H1 (cell line): ENCODE measurements around the gene CCDC30. TPM values are rescaled to one million over a fixed set of nuclear protein-coding genes. Genes with fewer than 3 reads are reported as not detected.

ENCODE experiments used
- CTCF ChIA-PET: fragments of 300-600 bp; sonication (Branson Sonifier 250); formaldehyde crosslinking; loops from one replicate; lab custom pipeline; 2021; ENCODE audit not compliant: partially characterized antibody; lab: Charles Lee
- POLR2A ChIA-PET: fragments of 300-600 bp; sonication (Branson Sonifier 250); formaldehyde crosslinking; loops from one replicate; lab custom pipeline; 2021; ENCODE audit warnings: inconsistent platforms; ENCODE audit not compliant: partially characterized antibody; lab: Charles Lee
- DNase-seq, 2 experiments: peaks; one replicate each; pipeline versions ENCODE4 v3.0.0 to v3.0.0-alpha.2; 2010 to 2022; ENCODE audit warnings: low spot score in 2 of 2, low read depth in 1 of 2, mixed read lengths in 1 of 2
- FAIRE-seq: peaks from 2 replicates; lab custom pipeline; 2011; peaks lifted over from hg19 to GRCh38; lab: Jason Lieb, UNC
- H2AFZ ChIP-seq: 2 replicates; pipeline ENCODE4 v1.8.1; 2012; ENCODE audit warnings: low read length, inconsistent platforms
- H2AK5ac ChIP-seq: 2 replicates; pipeline ENCODE4 v1.6.1; 2013; ENCODE audit warnings: low read depth, low read length
- H2BK120ac ChIP-seq: replicated peaks from 2 replicates; pipeline ENCODE3; 2013; ENCODE audit warnings: low read depth, low read length, inconsistent platforms
- H2BK12ac ChIP-seq: 2 replicates; pipeline ENCODE4 v1.6.1; 2013; ENCODE audit warnings: low read depth, low read length
- H2BK15ac ChIP-seq: 2 replicates; pipeline ENCODE4 v1.6.1; 2013; ENCODE audit warnings: low read length
- H2BK20ac ChIP-seq: 2 replicates; pipeline ENCODE4 v1.6.1; 2013; ENCODE audit warnings: low read length
- H2BK5ac ChIP-seq: 2 replicates; pipeline ENCODE4 v1.6.1; 2013; ENCODE audit warnings: low read depth, low read length
- H3K14ac ChIP-seq: 2 replicates; pipeline ENCODE4 v1.6.1; 2013; ENCODE audit warnings: inconsistent platforms; ENCODE audit not compliant: insufficient read length
- H3K18ac ChIP-seq: 2 replicates; pipeline ENCODE4 v1.6.1; 2013; ENCODE audit warnings: low read length; ENCODE audit errors: extremely low read depth
- H3K23ac ChIP-seq: 2 replicates; pipeline ENCODE4 v1.6.1; 2013; ENCODE audit warnings: inconsistent platforms; ENCODE audit not compliant: insufficient read length
- H3K23me2 ChIP-seq: 2 replicates; pipeline ENCODE4 v1.6.1; 2013; ENCODE audit warnings: low read depth, low read length
- H3K27ac ChIP-seq: 2 replicates; pipeline ENCODE4 v1.6.1; 2011; ENCODE audit warnings: low read depth, low read length, inconsistent platforms
- H3K27me3 ChIP-seq, 4 experiments: replicated peaks in 1 of 4; 1 replicate in 1 of 4; 2 replicates in 3 of 4; pipeline versions ENCODE4 v1.6.1 to v1.8.1; 2011 to 2013; ENCODE audit warnings: low read length in 3 of 4, mild to moderate bottlenecking in 3 of 4, inconsistent platforms in 2 of 4, mixed read lengths in 2 of 4, moderate library complexity in 1 of 4; ENCODE audit not compliant: control insufficient read depth in 3 of 4, insufficient read depth in 3 of 4; ENCODE audit errors: extremely low read depth in 1 of 4
- H3K36me3 ChIP-seq, 4 experiments: 2 replicates each; pipeline versions ENCODE4 v1.6.1 to v1.8.1; 2011 to 2013; ENCODE audit warnings: mild to moderate bottlenecking in 4 of 4, low read length in 3 of 4, moderate library complexity in 2 of 4, control low read depth in 1 of 4, inconsistent platforms in 1 of 4; ENCODE audit not compliant: insufficient read depth in 4 of 4, control insufficient read depth in 2 of 4
- H3K4ac ChIP-seq: replicated peaks from 2 replicates; pipeline ENCODE3; 2013; ENCODE audit warnings: low read length, low read depth, mixed read lengths, inconsistent platforms; ENCODE audit not compliant: insufficient read length
- H3K4me1 ChIP-seq, 4 experiments: replicated peaks in 1 of 4; 1 replicate in 1 of 4; 2 replicates in 3 of 4; pipeline versions ENCODE4 v1.6.1 to v1.8.1; 2011 to 2013; ENCODE audit warnings: low read length in 3 of 4, inconsistent platforms in 2 of 4, mixed read lengths in 1 of 4; ENCODE audit not compliant: insufficient read depth in 4 of 4, control insufficient read depth in 3 of 4
- H3K4me2 ChIP-seq, 2 experiments: 2 replicates each; pipeline versions ENCODE4 v1.6.1 to v1.8.1; 2011 to 2013; ENCODE audit warnings: low read depth in 2 of 2, low read length in 2 of 2, control low read depth in 1 of 2, inconsistent platforms in 1 of 2, mild to moderate bottlenecking in 1 of 2; ENCODE audit not compliant: insufficient read depth in 1 of 2
- H3K4me3 ChIP-seq, 4 experiments: fragments of 200-600, 300-600 bp in 1 of 4; sonication (generic), shearing (Covaris generic), sonication (Bioruptor Twin) in 1 of 4; 2 replicates each; pipeline versions ENCODE4 v1.5.1 to v1.8.1; 2011 to 2016; ENCODE audit warnings: low read length in 4 of 4, low read depth in 3 of 4, control low read depth in 2 of 4, inconsistent platforms in 2 of 4, mild to moderate bottlenecking in 2 of 4, mixed read lengths in 1 of 4, moderate library complexity in 1 of 4; ENCODE audit not compliant: insufficient read depth in 2 of 4; ENCODE audit errors: extremely low read depth in 1 of 4
- H3K56ac ChIP-seq: replicated peaks from 2 replicates; pipeline ENCODE3; 2013; ENCODE audit warnings: low read depth, mild to moderate bottlenecking, mixed read lengths, low read length, inconsistent platforms; ENCODE audit not compliant: insufficient read length
- H3K79me1 ChIP-seq: 2 replicates; pipeline ENCODE4 v1.6.1; 2013; ENCODE audit warnings: low read depth, low read length, control low read depth
- H3K79me2 ChIP-seq, 2 experiments: 2 replicates each; pipeline versions ENCODE4 v1.6.1 to v1.8.1; 2012 to 2013; ENCODE audit warnings: low read length in 2 of 2, mild to moderate bottlenecking in 2 of 2, inconsistent platforms in 1 of 2; ENCODE audit not compliant: insufficient read depth in 2 of 2, control insufficient read depth in 1 of 2
- H3K9ac ChIP-seq, 4 experiments: replicated peaks in 1 of 4; 1 replicate in 1 of 4; 2 replicates in 3 of 4; pipeline versions ENCODE4 v1.6.1 to v1.8.1; 2011 to 2013; ENCODE audit warnings: low read depth in 3 of 4, low read length in 3 of 4, control low read depth in 2 of 4, mild to moderate bottlenecking in 2 of 4, moderate library complexity in 2 of 4, inconsistent platforms in 1 of 4; ENCODE audit errors: extremely low read depth in 1 of 4
- H3K9me3 ChIP-seq, 2 experiments: 2 replicates each; pipeline versions ENCODE4 v1.6.1 to v1.8.1; 2012 to 2013; ENCODE audit warnings: mild to moderate bottlenecking in 2 of 2, moderate library complexity in 2 of 2, control low read depth in 1 of 2, inconsistent platforms in 1 of 2, low read depth in 1 of 2, low read length in 1 of 2, mixed read lengths in 1 of 2; ENCODE audit not compliant: insufficient read depth in 2 of 2
- H4K20me1 ChIP-seq, 2 experiments: replicated peaks in 1 of 2; 2 replicates each; pipeline versions ENCODE3 to v1.8.1; 2011 to 2013; ENCODE audit warnings: inconsistent platforms in 2 of 2, low read length in 2 of 2, mild to moderate bottlenecking in 1 of 2; ENCODE audit not compliant: insufficient read depth in 2 of 2, control insufficient read depth in 1 of 2
- H4K5ac ChIP-seq: 2 replicates; pipeline ENCODE4 v1.6.1; 2013; ENCODE audit warnings: low read length, low read depth, mixed read lengths, inconsistent platforms; ENCODE audit not compliant: insufficient read length
- H4K8ac ChIP-seq: 2 replicates; pipeline ENCODE4 v1.8.0; 2013; ENCODE audit warnings: mild to moderate bottlenecking, moderate library complexity, low read length, inconsistent platforms; ENCODE audit not compliant: insufficient read depth; ENCODE audit errors: extremely low read depth
- H4K91ac ChIP-seq: replicated peaks from 2 replicates; pipeline ENCODE3; 2013; ENCODE audit warnings: low read length, mixed read lengths, inconsistent platforms; ENCODE audit not compliant: insufficient read length
- CBX5 ChIP-seq: fragments of 300-800, 300-1000 bp; sonication (generic); IDR thresholded peaks from 2 replicates; pipeline ENCODE4 v1.7.1; 2016; ENCODE audit warnings: antibody characterized with exemption, low read length, low read depth
- CHD1 ChIP-seq: IDR thresholded peaks from 2 replicates; pipeline ENCODE4 v1.6.1; 2012; ENCODE audit warnings: low read depth, low read length, improper control_type of control experiment
- CTBP2 ChIP-seq: IDR thresholded peaks from 2 replicates; pipeline ENCODE4 v1.7.0; 2011; ENCODE audit warnings: borderline replicate concordance, mild to moderate bottlenecking, moderate library complexity, mixed read lengths, low read length; ENCODE audit not compliant: insufficient read depth, insufficient read length
- KDM5A ChIP-seq: fragments of 200-600 bp; IDR thresholded peaks from 2 replicates; pipeline ENCODE4 v1.7.1; 2012; ENCODE audit warnings: mild to moderate bottlenecking, low read length, inconsistent platforms, mixed read lengths
- MAX ChIP-seq: IDR thresholded peaks from 2 replicates; pipeline ENCODE4 v1.6.1; 2012; ENCODE audit warnings: inconsistent platforms
- NANOG ChIP-seq: IDR thresholded peaks from 2 replicates; pipeline ENCODE4 v1.6.1; 2011; ENCODE audit warnings: low read length, low read depth, mild to moderate bottlenecking, inconsistent platforms; ENCODE audit not compliant: insufficient read depth, poor library complexity, severe bottlenecking
- PHF8 ChIP-seq: fragments of 200-600 bp; sonication (generic); conservative IDR thresholded peaks from 2 replicates; pipeline ENCODE4 v1.7.1; 2012; ENCODE audit warnings: low read depth, mild to moderate bottlenecking, inconsistent platforms, low read length, moderate library complexity
- SIN3A ChIP-seq, 2 experiments: IDR thresholded peaks in 1 of 2; conservative IDR thresholded peaks in 1 of 2; 2 replicates each; pipeline ENCODE4 v1.6.1; 2011 to 2012; ENCODE audit warnings: low read length in 2 of 2, improper control_type of control experiment in 1 of 2, low read depth in 1 of 2, mild to moderate bottlenecking in 1 of 2
- SIX5 ChIP-seq: IDR thresholded peaks from 2 replicates; pipeline ENCODE4 v1.6.1; 2011; ENCODE audit warnings: mild to moderate bottlenecking, low read depth, low read length
- SRF ChIP-seq: IDR thresholded peaks from 2 replicates; pipeline ENCODE4 v1.6.1; 2011; ENCODE audit warnings: mild to moderate bottlenecking, low read depth, low read length, moderate library complexity
- SUZ12 ChIP-seq: fragments of 200-600 bp; sonication (generic); IDR thresholded peaks from 2 replicates; pipeline ENCODE4 v1.6.1; 2012; ENCODE audit warnings: mild to moderate bottlenecking, inconsistent platforms, low read length, moderate library complexity, mixed read lengths
- WGBS, 2 experiments: shearing (Covaris generic) in 1 of 2; methylation state at CpG; one replicate each; pipeline versions ENCODE4 v1.1.6 to v1.1.7; 2013 to 2015; ENCODE audit warnings: low lambda C conversion rate in 2 of 2, mixed read lengths in 2 of 2, inconsistent platforms in 1 of 2, low coverage in 1 of 2, missing lambda C conversion rate in 1 of 2; ENCODE audit not compliant: insufficient replicate concordance in 2 of 2, insufficient coverage in 1 of 2, insufficient read length in 1 of 2; ENCODE audit errors: extremely low coverage in 1 of 2, missing lambda C conversion rate in 1 of 2; 5-methylcytosine and 5-hydroxymethylcytosine counted together
- polyA plus RNA-seq, 7 experiments: library from polyadenylated mRNA; depleted of rRNA in 3 of 7; stranded (reverse) in 5 of 7; unstranded in 2 of 7; fragments of >200 nt in 5 of 7; fragments of 200-250 nt in 2 of 7; gene quantifications; 1 replicate in 5 of 7; 2 replicates in 1 of 7; 4 replicates in 1 of 7; pipeline versions ENCODE4 v1.2.1 to v1.2.3, GENCODE V29; 2011 to 2013; ENCODE audit warnings: missing spikeins in 2 of 7, mixed read lengths in 2 of 7
- total RNA-seq: library from RNA; stranded (reverse); fragmentation: NEBNext Ultra II Directional; extraction: Animal tissue kit (Norgen Biotek cat#: 25700); gene quantifications from 2 replicates; pipeline ENCODE4 v1.2.1, GENCODE V29; 2021

CCDC30 gene
- total and polyA plus RNA-seq, 2 of the 8 experiments (the other 6 are each of a cell fraction or from before 2014, with no cell fraction given): 0.60 to 1.8 TPM

GRCh38 chr1:42669936-42670335, 206.8 kb downstream of the CCDC30 start:
- H4K8ac ChIP-seq: no peak overlapping the region
- no peaks in the 10 kb centered on the region for H3K79me2 ChIP-seq
- TF ChIP-seq CHD1 (no peak), SIX5 (no peak), PHF8 (no peak), SIN3A (conservative IDR thresholded peaks at IDR 0.05 in 1 of 2, IDR thresholded peaks at IDR 0.05 in 1 of 2; ENCODE audit: low read depth in 1 of 2, low read length in 2 of 2) (no peak), SRF (no peak), CBX5 (no peak), SUZ12 (no peak), KDM5A (no peak), MAX (no peak), NANOG (no peak), CTBP2 (no peak)
- no peak overlapping the region for H2BK120ac ChIP-seq
- no peak overlapping the region for H2BK12ac ChIP-seq
- no peak overlapping the region for H3K4ac ChIP-seq
- H3K9me3 ChIP-seq: no peaks in the 10 kb centered on the region
- peaks cover 9 to 58% (median 31%) of the 10 kb centered on the region in 4 experiments for H3K36me3 ChIP-seq
- H3K4me2 ChIP-seq: no peak overlapping the region
- H3K18ac ChIP-seq: no peak overlapping the region
- 95% methylated on average over 3 of the region's 3 CpGs; no CpG with 5 or more reads in 1 of the 2 experiments for WGBS, 2 experiments
- H2BK5ac ChIP-seq: no peak overlapping the region
- H3K56ac ChIP-seq: no peak overlapping the region
- no peak overlapping the region for H2AK5ac ChIP-seq
- H3K4me1 ChIP-seq: no peaks in the 10 kb centered on the region
- H2BK15ac ChIP-seq: no peak overlapping the region
- H3K79me1 ChIP-seq: no peaks in the 10 kb centered on the region
- peaks cover 0 to 3% of the 10 kb centered on the region in 2 experiments for H4K20me1 ChIP-seq
- H4K5ac ChIP-seq: no peak overlapping the region
- no peak for FAIRE-seq
- no peak overlapping the region for H3K9ac ChIP-seq
- no peak overlapping the region for H3K23ac ChIP-seq
- no peak overlapping the region for H4K91ac ChIP-seq
- no peak overlapping the region for H2AFZ ChIP-seq
- H3K4me3 ChIP-seq: no peak overlapping the region
- no peak overlapping the region for H2BK20ac ChIP-seq
- H3K14ac ChIP-seq: no peak overlapping the region
- DNase-seq: no peak
- H3K27ac ChIP-seq: no peak overlapping the region
- POLR2A ChIA-PET: interaction anchor here (0.7 to 6.7 kb wide), 2 partner anchors 8 to 12 kb away, joined by 3 to 64 read pairs; partner anchors contain the start of gene YBX1
- CTCF ChIA-PET: no interaction called here
- H3K23me2 ChIP-seq: peaks cover 2% of the 10 kb centered on the region; the same call in 1 of the 2 replicates
- H3K27me3 ChIP-seq: no peaks in the 10 kb centered on the region
